CD4-positive, alpha-beta T cell (primary cell): ENCODE measurements around the gene RAMP1. TPM values are rescaled to one million over a fixed set of nuclear protein-coding genes. Genes with fewer than 3 reads are reported as not detected.

Experiments used
- ATAC-seq: fragments of 200-7000 bp; cut with Tn5 transposase; one replicate; pipeline ENCODE4 v1.10.0; 2022; ENCODE audit warnings: mild to moderate bottlenecking; ENCODE audit not compliant: poor library complexity
- CTCF ChIA-PET: fragments of 350-600 bp; sonication (Branson Sonifier 250); formaldehyde crosslinking; loops from one replicate; lab custom pipeline; 2021; ENCODE audit warnings: antibody characterized with exemption, inconsistent platforms; lab: Charles Lee
- POLR2A ChIA-PET: fragments of 350-600 bp; sonication (Branson Sonifier 250); formaldehyde crosslinking; loops from one replicate; lab custom pipeline; 2021; ENCODE audit warnings: antibody characterized with exemption, inconsistent platforms; lab: Charles Lee
- DNase-seq, 14 experiments: peaks; one replicate each; pipeline ENCODE4 v3.0.0-alpha.2; 2013 to 2020; ENCODE audit warnings: mixed read lengths in 2 of 14
- H3K27ac ChIP-seq, 2 donors: one replicate each; pipeline versions ENCODE4 v1.5.1 to v1.7.0; 2013; ENCODE audit warnings: low read length in 2 of 2, low read depth in 1 of 2, mild to moderate bottlenecking in 1 of 2
- H3K27me3 ChIP-seq, 2 experiments: 1 replicate in 1 of 2; 2 replicates in 1 of 2; pipeline versions ENCODE4 v1.6.1 to v1.7.0; 2013; ENCODE audit warnings: low read length in 2 of 2, control low read depth in 1 of 2, mild to moderate bottlenecking in 1 of 2, moderate library complexity in 1 of 2; ENCODE audit not compliant: insufficient read depth in 2 of 2, control insufficient read depth in 1 of 2
- H3K36me3 ChIP-seq: one replicate; pipeline ENCODE4 v1.6.1; 2013; ENCODE audit warnings: low read length, control low read depth; ENCODE audit not compliant: insufficient read depth
- H3K4me1 ChIP-seq: one replicate; pipeline ENCODE4 v1.6.1; 2013; ENCODE audit warnings: low read length, control low read depth; ENCODE audit not compliant: insufficient read depth
- H3K4me3 ChIP-seq: one replicate; pipeline ENCODE4 v1.5.1; 2013; ENCODE audit warnings: mild to moderate bottlenecking, low read length, moderate library complexity
- H3K9me3 ChIP-seq, 2 experiments: 1 replicate in 1 of 2; 2 replicates in 1 of 2; pipeline versions ENCODE4 v1.6.1 to v1.7.0; 2013; ENCODE audit warnings: low read length in 2 of 2, mild to moderate bottlenecking in 2 of 2, control low read depth in 1 of 2, moderate library complexity in 1 of 2; ENCODE audit not compliant: control insufficient read depth in 1 of 2, insufficient read depth in 1 of 2
- H3K27ac Mint-ChIP-seq: one replicate; pipeline ENCODE4 v1.8.0; 2020; ENCODE audit warnings: mixed read lengths
- H3K27me3 Mint-ChIP-seq: one replicate; pipeline ENCODE4 v1.8.0; 2021; ENCODE audit warnings: mixed read lengths
- H3K36me3 Mint-ChIP-seq: one replicate; pipeline ENCODE4 v1.8.0; 2021; ENCODE audit warnings: low read depth, mixed read lengths
- H3K4me1 Mint-ChIP-seq: one replicate; pipeline ENCODE4 v1.8.0; 2021; ENCODE audit warnings: low read depth, mixed read lengths
- H3K4me3 Mint-ChIP-seq: one replicate; pipeline ENCODE4 v1.8.0; 2020; ENCODE audit warnings: mild to moderate bottlenecking, mixed read lengths
- H3K9me3 Mint-ChIP-seq: one replicate; pipeline ENCODE4 v1.8.0; 2020; ENCODE audit warnings: mixed read lengths
- intact Hi-C, 2 experiments: fragments of 100-400 bp; cut with DNase I in 1 of 2; cut with micrococcal nuclease in 1 of 2; formaldehyde crosslinking; loops; one replicate each; pipeline versions ENCODE4 v1.15.1 to v1.9.0; 2023 to 2025; cut with DNase I, micrococcal nuclease
- total RNA-seq, 174 experiments: library from RNA in 2 of 174; stranded (reverse) in 2 of 174; gene quantifications; one replicate each; pipeline ENCODE4 v1.2.3 and lab custom pipeline; 2021 to 2026
- TF ChIP-seq, protein P1 (sequence below): fragments of 200-600 bp; IDR thresholded peaks from one replicate; pipeline ENCODE4 v1.8.0; 2022; ENCODE audit warnings: antibody characterized with exemption, mild to moderate bottlenecking

The RAMP1 gene
- total RNA-seq, 2 experiments from 2014 or later: not detected

DNA sequence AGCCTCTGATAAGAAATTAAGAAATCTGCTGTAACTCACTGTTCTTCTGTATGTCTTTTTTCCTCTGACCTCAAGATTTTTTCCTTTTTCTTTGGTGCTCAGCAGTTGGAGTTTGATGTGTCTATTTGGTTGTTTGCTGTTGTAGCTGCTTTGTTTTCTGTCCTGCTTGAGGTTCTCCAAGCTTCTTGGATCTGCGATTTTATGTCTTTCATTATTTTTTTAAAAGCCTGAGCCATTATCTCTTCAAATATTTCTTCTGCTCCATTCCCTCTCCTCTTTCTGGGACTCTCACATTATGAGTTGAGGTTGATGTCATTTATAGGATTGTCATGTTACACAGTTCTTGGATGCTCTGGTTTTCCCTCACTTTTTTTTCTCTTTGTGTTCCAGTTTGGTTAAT is 47.7 kb downstream of the RAMP1 start:
- ATAC-seq (no peak), DNase-seq (no peak)
- Mint-ChIP-seq H3K27me3 (no peaks in the 10 kb centered on the region), H3K4me3 (no peak overlapping the region), H3K9me3 (peaks cover 5% of the 10 kb centered on the region), H3K36me3 (no peaks in the 10 kb centered on the region), H3K27ac (no peak overlapping the region), H3K4me1 (peaks cover 26% of the 10 kb centered on the region)
- ChIA-PET POLR2A (no interaction called here), CTCF (interaction anchor here (1.1 kb wide), 1 partner anchor 16 kb away, joined by 4 read pairs; no protein-coding TSS in a partner anchor)
- TF ChIP-seq, protein P1, sequence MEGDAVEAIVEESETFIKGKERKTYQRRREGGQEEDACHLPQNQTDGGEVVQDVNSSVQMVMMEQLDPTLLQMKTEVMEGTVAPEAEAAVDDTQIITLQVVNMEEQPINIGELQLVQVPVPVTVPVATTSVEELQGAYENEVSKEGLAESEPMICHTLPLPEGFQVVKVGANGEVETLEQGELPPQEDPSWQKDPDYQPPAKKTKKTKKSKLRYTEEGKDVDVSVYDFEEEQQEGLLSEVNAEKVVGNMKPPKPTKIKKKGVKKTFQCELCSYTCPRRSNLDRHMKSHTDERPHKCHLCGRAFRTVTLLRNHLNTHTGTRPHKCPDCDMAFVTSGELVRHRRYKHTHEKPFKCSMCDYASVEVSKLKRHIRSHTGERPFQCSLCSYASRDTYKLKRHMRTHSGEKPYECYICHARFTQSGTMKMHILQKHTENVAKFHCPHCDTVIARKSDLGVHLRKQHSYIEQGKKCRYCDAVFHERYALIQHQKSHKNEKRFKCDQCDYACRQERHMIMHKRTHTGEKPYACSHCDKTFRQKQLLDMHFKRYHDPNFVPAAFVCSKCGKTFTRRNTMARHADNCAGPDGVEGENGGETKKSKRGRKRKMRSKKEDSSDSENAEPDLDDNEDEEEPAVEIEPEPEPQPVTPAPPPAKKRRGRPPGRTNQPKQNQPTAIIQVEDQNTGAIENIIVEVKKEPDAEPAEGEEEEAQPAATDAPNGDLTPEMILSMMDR: no peak
- H3K4me3 ChIP-seq: no peak overlapping the region
- peaks cover 27% of the 10 kb centered on the region for H3K4me1 ChIP-seq
- intact Hi-C loops: no loop called here
- H3K36me3 ChIP-seq: no peaks in the 10 kb centered on the region
- H3K9me3 ChIP-seq: peaks cover 4 to 7% of the 10 kb centered on the region in 2 experiments
- no peaks in the 10 kb centered on the region for H3K27me3 ChIP-seq
- no peak overlapping the region for H3K27ac ChIP-seq

DNA sequence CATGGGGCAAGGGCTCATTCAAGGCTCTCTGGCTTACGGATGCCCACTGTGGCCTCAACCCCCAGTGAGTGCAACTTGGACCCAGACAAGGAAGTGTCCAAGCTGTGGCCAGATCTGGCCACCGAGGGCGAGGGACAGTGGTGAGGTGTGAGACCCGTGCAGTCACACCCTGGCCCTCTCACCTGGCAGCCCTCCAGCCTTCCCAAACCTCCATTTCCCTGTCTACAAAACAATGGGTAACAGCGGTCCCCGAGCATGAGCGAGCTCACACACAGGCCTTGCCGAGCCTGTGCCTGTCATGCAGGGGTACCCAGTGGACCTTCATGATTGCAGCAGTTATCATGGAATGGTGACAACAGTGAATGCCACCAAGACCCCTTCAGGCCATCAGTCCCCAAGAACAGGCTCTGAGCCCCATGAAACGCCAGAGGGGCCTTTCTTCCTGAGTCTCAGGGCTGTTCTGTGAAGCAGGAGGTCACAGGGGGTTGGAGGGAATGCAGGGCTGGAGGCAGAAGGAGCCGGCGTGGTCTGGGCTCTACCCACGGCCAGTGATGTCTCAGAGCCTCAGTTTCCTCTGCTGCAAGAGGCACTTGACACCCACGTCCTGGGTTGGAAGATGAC is 49.8 kb downstream of the RAMP1 start:
- H3K27me3 ChIP-seq: no peaks in the 10 kb centered on the region
- DNase-seq (no peak), ATAC-seq (no peak)
- no peaks in the 10 kb centered on the region for H3K36me3 Mint-ChIP-seq
- H3K9me3 Mint-ChIP-seq: peaks cover 5% of the 10 kb centered on the region
- H3K27ac Mint-ChIP-seq: no peak overlapping the region
- H3K9me3 ChIP-seq: peaks cover 4 to 7% of the 10 kb centered on the region in 2 experiments
- intact Hi-C loops: no loop called here
- CTCF ChIA-PET: no interaction called here
- H3K4me3 Mint-ChIP-seq: no peak overlapping the region
- no peak overlapping the region for H3K27ac ChIP-seq
- no peaks in the 10 kb centered on the region for H3K27me3 Mint-ChIP-seq
- TF ChIP-seq, protein P1: no peak
- POLR2A ChIA-PET: no interaction called here
- H3K4me3 ChIP-seq: no peak overlapping the region
- no peaks in the 10 kb centered on the region for H3K36me3 ChIP-seq
- peaks cover 22% of the 10 kb centered on the region for H3K4me1 Mint-ChIP-seq
- H3K4me1 ChIP-seq: peaks cover 19% of the 10 kb centered on the region

DNA sequence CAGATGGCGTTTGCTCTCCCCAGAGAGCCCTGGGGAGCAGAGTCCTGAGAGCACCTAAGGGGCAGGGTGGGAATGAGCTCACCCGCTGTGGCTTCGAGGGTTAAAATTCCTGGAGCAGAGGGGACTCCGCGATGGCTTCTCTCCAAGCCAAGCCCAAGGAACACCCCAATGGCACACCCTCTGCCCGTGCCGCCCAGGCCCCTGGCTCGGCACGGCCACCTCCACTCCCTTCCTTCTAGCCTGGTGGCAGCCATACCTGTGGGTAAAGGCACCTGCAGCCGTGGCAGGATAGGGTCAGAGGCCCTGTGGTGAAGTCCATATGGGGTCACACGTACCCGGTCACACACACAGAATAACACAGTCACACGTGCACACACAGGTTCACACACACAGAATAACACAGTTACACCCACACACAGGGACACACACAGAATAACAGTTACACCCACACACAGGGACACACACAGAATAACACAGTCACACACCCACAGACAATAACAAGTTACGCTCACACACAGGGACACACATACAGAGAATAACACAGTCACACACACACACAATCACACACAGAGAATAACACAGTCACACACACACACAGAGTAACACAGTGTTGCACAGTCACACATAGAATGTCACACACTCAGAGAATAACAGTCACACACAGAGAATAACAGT is 50.5 kb downstream of the RAMP1 start:
- no peaks in the 10 kb centered on the region for H3K36me3 Mint-ChIP-seq
- H3K4me1 Mint-ChIP-seq: peaks cover 18% of the 10 kb centered on the region
- H3K27me3 Mint-ChIP-seq: no peaks in the 10 kb centered on the region
- H3K27me3 ChIP-seq: no peaks in the 10 kb centered on the region
- intact Hi-C loops: no loop called here
- H3K9me3 Mint-ChIP-seq: peaks cover 5% of the 10 kb centered on the region
- H3K27ac ChIP-seq: no peak overlapping the region
- H3K36me3 ChIP-seq: no peaks in the 10 kb centered on the region
- ChIA-PET CTCF (no interaction called here), POLR2A (no interaction called here)
- H3K4me3 ChIP-seq: no peak overlapping the region
- DNase-seq: no peak
- TF ChIP-seq, protein P1: no peak
- no peak overlapping the region for H3K4me3 Mint-ChIP-seq
- ATAC-seq: no peak
- peaks cover 15% of the 10 kb centered on the region for H3K4me1 ChIP-seq
- H3K27ac Mint-ChIP-seq: no peak overlapping the region
- H3K9me3 ChIP-seq: peaks cover 4 to 7% of the 10 kb centered on the region in 2 experiments
